GM12872 (cell line): ENCODE results near the gene PAXX.

Experiments used
- CTCF ChIP-seq: IDR thresholded peaks from 3 replicates; pipeline ENCODE4 v1.5.1; 2011; ENCODE audit warnings: low read depth, mild to moderate bottlenecking, low read length, moderate library complexity; ENCODE audit not compliant: insufficient read depth

The PAXX gene

GRCh38 chr9:137027369-137028262 lies 35.4 kb downstream of the PAXX start, which contains the start of gene ABCA2:
ABCA2 (minus strand) TSS chr9:137028237; CDS start chr9:137028140, 97 bp downstream.
- TF ChIP-seq CTCF: no peak

DNA sequence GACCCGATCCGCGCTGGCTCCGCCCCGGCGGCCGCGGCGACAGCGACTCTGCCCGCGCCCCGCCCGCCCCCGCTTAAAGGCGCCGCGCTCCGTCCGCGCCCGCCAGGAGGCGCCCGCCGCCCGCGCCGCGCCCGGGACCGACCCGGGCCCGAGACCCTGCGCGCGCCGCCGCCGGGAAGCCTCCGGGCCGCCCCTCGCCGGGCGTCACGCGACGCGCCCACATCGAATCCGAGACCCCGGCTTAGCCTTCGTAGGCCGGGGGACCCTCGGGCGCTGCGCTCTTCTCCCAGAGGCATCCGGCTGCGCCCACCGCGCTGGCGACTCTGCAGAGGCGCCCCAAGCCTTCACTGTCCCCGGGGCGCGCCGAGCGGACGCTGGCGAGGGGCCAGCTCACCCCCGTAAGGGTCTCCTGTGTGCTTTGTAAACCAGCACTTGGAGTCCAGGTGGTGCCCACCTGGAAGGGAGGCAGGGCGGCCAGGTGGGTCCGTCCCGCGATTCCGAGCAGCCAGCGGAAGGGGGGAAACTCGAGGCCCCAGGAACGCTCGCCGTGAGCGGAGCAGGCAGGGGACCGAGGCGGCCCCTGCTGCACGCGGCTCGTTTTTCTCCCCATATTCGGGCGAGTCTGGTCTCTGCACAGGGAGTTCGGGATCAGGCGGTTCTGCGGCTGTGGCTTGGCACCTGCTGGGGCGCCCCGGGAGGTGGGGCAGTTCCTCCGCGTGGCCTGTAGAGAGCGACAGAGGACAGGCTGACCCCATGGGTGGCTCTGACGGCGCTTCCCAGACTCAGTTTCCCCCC lies 36.2 kb downstream of the PAXX start:
- peak; percentile 81 for TF ChIP-seq CTCF

- peak; percentile 96 for TF ChIP-seq CTCF
Observed at GRCh38 chr9:137029058-137029936, 37.1 kb downstream of the PAXX start.

DNA sequence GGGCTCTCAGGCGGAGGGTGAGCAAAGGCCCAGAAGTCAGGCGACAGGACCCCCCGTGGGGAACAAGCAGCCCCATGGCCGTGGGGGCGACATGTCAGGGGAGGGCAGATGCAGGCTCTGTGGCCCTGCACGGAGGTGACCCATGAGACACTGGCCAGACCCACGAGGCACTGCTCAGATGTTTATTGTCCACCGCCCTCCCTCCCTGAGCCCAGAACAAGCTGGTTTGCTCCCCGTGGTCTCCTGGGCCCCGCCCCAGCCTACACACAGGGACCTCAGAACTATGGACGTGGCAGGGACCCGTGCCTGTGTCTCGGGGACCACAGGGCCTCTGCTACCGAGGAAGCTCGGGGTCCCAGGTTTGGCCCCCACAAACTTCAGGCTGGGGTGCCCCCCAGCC lies 37.8 kb downstream of the PAXX start:
- no peak for TF ChIP-seq CTCF

GRCh38 chr9:137030538-137031527 lies 38.6 kb downstream of the PAXX start:
- no peak for TF ChIP-seq CTCF

GRCh38 chr9:137031904-137032640 lies 39.9 kb downstream of the PAXX start, which contains the start of gene FUT7:
FUT7 (minus strand) TSS chr9:137032088; CDS start chr9:137031991, 97 bp downstream.
- no peak for TF ChIP-seq CTCF
